Neutrophil (primary cell): ENCODE measurements around the gene MITF.

Experiments used
- H3K27ac ChIP-seq: fragments of 200-600 bp; sonication (generic); 2 replicates; pipeline ENCODE4 v1.5.1; 2016; ENCODE audit warnings: mild to moderate bottlenecking, moderate library complexity
- H3K27me3 ChIP-seq: fragments of 200-600 bp; sonication (generic); 2 replicates; pipeline ENCODE4 v1.6.0; 2016; ENCODE audit warnings: mild to moderate bottlenecking
- H3K36me3 ChIP-seq: fragments of 200-600 bp; sonication (generic); 2 replicates; pipeline ENCODE4 v1.5.1; 2017
- H3K4me1 ChIP-seq, 2 experiments: fragments of 200-600 bp in 1 of 2; sonication (generic) in 1 of 2; 1 replicate in 1 of 2; 2 replicates in 1 of 2; pipeline versions ENCODE4 v1.5.1 to v1.6.1; 2013 to 2016; ENCODE audit warnings: low read depth in 1 of 2, low read length in 1 of 2, mild to moderate bottlenecking in 1 of 2, moderate library complexity in 1 of 2; ENCODE audit not compliant: control insufficient read depth in 1 of 2, insufficient read depth in 1 of 2
- H3K4me3 ChIP-seq, 2 experiments: fragments of 200-600 bp in 1 of 2; sonication (generic) in 1 of 2; 1 replicate in 1 of 2; 2 replicates in 1 of 2; pipeline ENCODE4 v1.5.1; 2013 to 2016; ENCODE audit warnings: low read depth in 1 of 2, low read length in 1 of 2, mild to moderate bottlenecking in 1 of 2, moderate library complexity in 1 of 2
- H3K9me3 ChIP-seq: fragments of 200-600 bp; sonication (generic); 2 replicates; pipeline ENCODE4 v1.5.1; 2016
- CTCF ChIP-seq: fragments of 200-600 bp; sonication (generic); IDR thresholded peaks from 2 replicates; pipeline ENCODE4 v1.5.1; 2016; ENCODE audit warnings: antibody characterized with exemption

MITF gene

GRCh38 chr3:69838696-69839515, 99.6 kb downstream of the MITF start:
- no peak overlapping the region for H3K27ac ChIP-seq

GRCh38 chr3:69842351-69842750, 103.1 kb downstream of the MITF start:
- no peaks in the 10 kb centered on the region for H3K4me1 ChIP-seq
- H3K36me3 ChIP-seq: no peaks in the 10 kb centered on the region
- H3K9me3 ChIP-seq: no peaks in the 10 kb centered on the region
- no peak overlapping the region for H3K4me3 ChIP-seq
- no peaks in the 10 kb centered on the region for H3K27me3 ChIP-seq
- TF ChIP-seq CTCF: no peak
- no peak overlapping the region for H3K27ac ChIP-seq

More at GRCh38 chr3:69838696-69839515, 99.6 kb downstream of the MITF start:
- Histone ChIP-seq H3K36me3 (no peaks in the 10 kb centered on the region), H3K9me3 (no peaks in the 10 kb centered on the region), H3K4me1 (no peaks in the 10 kb centered on the region), H3K27me3 (no peaks in the 10 kb centered on the region), H3K4me3 (no peak overlapping the region)
- no peak for TF ChIP-seq CTCF

GRCh38 chr3:69842789-69843188, 103.5 kb downstream of the MITF start:
- Histone ChIP-seq H3K27ac (no peak overlapping the region), H3K36me3 (no peaks in the 10 kb centered on the region), H3K27me3 (no peaks in the 10 kb centered on the region), H3K4me1 (no peaks in the 10 kb centered on the region), H3K9me3 (no peaks in the 10 kb centered on the region), H3K4me3 (no peak overlapping the region)
- TF ChIP-seq CTCF: no peak

- Histone ChIP-seq H3K36me3 (no peaks in the 10 kb centered on the region), H3K27ac (no peak overlapping the region), H3K4me3 (no peak overlapping the region), H3K27me3 (no peaks in the 10 kb centered on the region), H3K4me1 (no peaks in the 10 kb centered on the region), H3K9me3 (no peaks in the 10 kb centered on the region)
- no peak for TF ChIP-seq CTCF
These were observed 105.4 kb downstream of the MITF start for GRCh38 chr3:69844706-69845105.

GRCh38 chr3:69847303-69847702, 108.0 kb downstream of the MITF start:
- H3K27me3 ChIP-seq: no peaks in the 10 kb centered on the region
- no peak for TF ChIP-seq CTCF
- no peak overlapping the region for H3K4me3 ChIP-seq
- H3K27ac ChIP-seq: no peak overlapping the region
- no peaks in the 10 kb centered on the region for H3K36me3 ChIP-seq
- H3K9me3 ChIP-seq: no peaks in the 10 kb centered on the region
- H3K4me1 ChIP-seq: no peaks in the 10 kb centered on the region
